Activated CD8-positive, alpha-beta memory T cell treated with anti-CD3 and anti-CD28 coated beads, Interleukin-2, amount 10 ng/mL, durations not matched to agents 7 days and 5 days (primary cell): ENCODE results near the gene TUT7. TPM values are rescaled to one million over a fixed set of nuclear protein-coding genes. Genes with fewer than 3 reads are reported as not detected.
"Not testable (repeated sequence)": the region's sequence is repeated elsewhere in the genome, so short reads cannot be mapped to it uniquely, and the experiment has no call there.

Experiments used
- ATAC-seq: fragments of 150-1000 bp; cut with Tn5 transposase; one replicate; pipeline ENCODE4 v1.10.0; 2021; ENCODE audit warnings: moderate library complexity
- CTCF ChIA-PET: fragments of 350-600 bp; sonication (Branson Sonifier 250); formaldehyde crosslinking; loops from one replicate; lab custom pipeline; 2021; ENCODE audit warnings: antibody characterized with exemption; lab: Charles Lee
- DNase-seq: peaks from one replicate; pipeline ENCODE4 v3.0.0-alpha.2; 2020
- H3K27ac Mint-ChIP-seq: one replicate; pipeline ENCODE4 v1.8.0; 2021; ENCODE audit warnings: mild to moderate bottlenecking, mixed read lengths
- H3K27me3 Mint-ChIP-seq: one replicate; pipeline ENCODE4 v1.8.0; 2021; ENCODE audit warnings: mixed read lengths
- H3K36me3 Mint-ChIP-seq: one replicate; pipeline ENCODE4 v1.8.0; 2021; ENCODE audit warnings: mild to moderate bottlenecking, mixed read lengths
- H3K4me1 Mint-ChIP-seq: one replicate; pipeline ENCODE4 v1.8.0; 2021; ENCODE audit warnings: mixed read lengths
- H3K4me3 Mint-ChIP-seq: one replicate; pipeline ENCODE4 v1.8.0; 2021; ENCODE audit warnings: mild to moderate bottlenecking, moderate library complexity, mixed read lengths
- H3K9me3 Mint-ChIP-seq: one replicate; pipeline ENCODE4 v1.8.0; 2022; ENCODE audit warnings: low read depth, mixed read lengths
- total RNA-seq, 2 experiments: library from RNA; stranded (reverse); gene quantifications; one replicate each; pipeline ENCODE4 v1.2.3, GENCODE V29; 2021

The TUT7 gene
- total RNA-seq, 2 experiments from 2014 or later = 44.9 to 46.7 TPM

DNA sequence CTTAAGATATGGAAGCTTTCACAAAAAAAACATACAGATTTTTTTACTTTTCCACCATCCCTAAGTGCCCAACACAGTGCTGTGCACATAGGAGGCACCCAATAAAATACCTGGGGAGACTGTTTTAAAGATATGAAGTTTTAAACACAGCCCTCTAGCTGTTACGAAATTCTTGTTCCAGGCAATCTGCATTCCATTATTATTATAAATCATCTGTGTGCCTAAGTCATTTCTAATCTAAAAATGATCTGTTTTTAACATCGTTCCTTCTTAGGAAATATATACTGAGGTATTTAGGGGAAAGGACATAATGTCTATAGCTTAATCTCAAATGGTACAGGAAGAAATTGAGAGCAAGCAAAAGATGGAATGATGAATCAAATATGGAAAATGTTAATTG, 39.1 kb downstream of the TUT7 start:
- Mint-ChIP-seq H3K27me3 (no peaks in the 10 kb centered on the region), H3K36me3 (peaks cover 69% of the 10 kb centered on the region), H3K4me3 (no peak overlapping the region), H3K27ac (no peak overlapping the region), H3K9me3 (no peaks in the 10 kb centered on the region), H3K4me1 (peaks cover 19% of the 10 kb centered on the region)
- CTCF ChIA-PET = interaction anchor here (1.0 kb wide), 1 partner anchor 9 kb away, joined by 3 read pairs; no protein-coding TSS in a partner anchor
- ATAC-seq = no peak
- DNase-seq = no peak

DNA sequence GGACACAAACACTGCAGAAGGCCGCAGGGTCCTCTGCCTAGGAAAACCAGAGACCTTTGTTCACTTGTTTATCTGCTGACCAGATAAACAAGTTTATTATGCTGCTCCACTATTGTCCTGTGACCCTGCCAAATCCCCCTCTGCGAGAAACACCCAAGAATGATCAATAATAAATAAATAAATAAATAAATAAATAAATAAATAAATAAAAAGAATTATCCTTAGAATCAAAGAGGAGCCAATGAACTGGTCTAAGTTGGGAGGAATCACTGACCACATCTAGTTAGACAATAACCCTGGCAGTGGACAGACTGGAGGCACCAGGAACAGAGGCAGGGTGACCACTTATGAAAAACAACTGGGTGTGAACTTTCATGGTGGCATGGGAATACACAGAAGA, 41.3 kb downstream of the TUT7 start:
- peak overlapping the region; percentile 40 for H3K27ac Mint-ChIP-seq
- H3K4me1 Mint-ChIP-seq = peaks cover 19% of the 10 kb centered on the region

DNA sequence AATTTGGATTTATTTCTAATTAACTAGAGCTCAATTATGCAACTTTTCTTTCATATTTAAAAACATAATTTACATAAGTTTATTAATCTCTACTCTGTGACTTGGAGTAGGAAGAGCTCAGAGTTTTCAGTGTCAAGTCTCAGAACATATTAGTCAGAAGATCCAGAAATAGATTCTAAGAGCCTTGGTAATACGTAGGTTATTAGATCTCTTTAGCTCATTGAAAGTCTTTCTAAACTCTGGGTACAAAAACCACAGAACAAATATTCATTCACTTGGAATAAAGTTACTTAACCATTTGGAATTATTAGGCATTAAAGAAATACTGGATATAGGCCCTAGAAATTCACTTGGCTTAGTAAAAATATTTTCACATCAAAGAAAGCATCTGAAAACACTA, 45.5 kb downstream of the TUT7 start:
- Mint-ChIP-seq H3K27me3 (no peaks in the 10 kb centered on the region), H3K4me1 (peaks cover 14% of the 10 kb centered on the region), H3K9me3 (no peaks in the 10 kb centered on the region), H3K27ac (no peak overlapping the region), H3K4me3 (no peak overlapping the region), H3K36me3 (peaks cover 64% of the 10 kb centered on the region)
- CTCF ChIA-PET = no interaction called here
- DNase-seq = no peak
- no peak for ATAC-seq

More for the DNA sequence above, 41.3 kb downstream of the TUT7 start:
- H3K9me3 Mint-ChIP-seq, CTCF ChIA-PET, H3K4me3 Mint-ChIP-seq, DNase-seq, H3K27me3 Mint-ChIP-seq, ATAC-seq: not testable (repeated sequence)
- peaks cover 68% of the 10 kb centered on the region for H3K36me3 Mint-ChIP-seq

DNA sequence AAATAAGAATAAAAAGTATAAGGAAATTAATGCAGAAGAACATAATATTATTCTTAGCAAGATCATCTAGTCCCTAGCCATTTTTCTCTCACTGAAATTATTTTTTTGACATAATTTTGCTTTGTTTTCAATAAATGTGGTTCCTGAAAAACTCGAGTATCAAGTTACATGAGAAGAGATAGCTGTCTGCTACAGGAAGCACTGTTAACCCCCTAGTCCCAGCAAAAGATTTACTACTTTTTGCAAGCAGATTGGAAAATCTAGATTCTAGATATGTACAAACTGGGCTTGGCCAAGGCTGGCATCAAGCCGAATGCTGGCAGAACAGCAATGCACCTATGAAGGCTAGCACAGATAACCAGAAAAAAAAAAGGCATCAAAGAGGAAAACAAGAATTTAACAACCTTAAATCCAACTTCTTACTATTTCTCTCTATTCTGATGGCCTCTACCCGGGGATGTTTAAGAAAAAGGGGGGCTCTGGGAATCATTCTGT, 49.9 kb downstream of the TUT7 start:
- Mint-ChIP-seq H3K27me3 (no peaks in the 10 kb centered on the region), H3K9me3 (no peaks in the 10 kb centered on the region), H3K27ac (peak overlapping the region; percentile 59), H3K4me3 (no peak overlapping the region), H3K4me1 (peaks cover 21% of the 10 kb centered on the region), H3K36me3 (peaks cover 60% of the 10 kb centered on the region)
- ATAC-seq = no peak
- CTCF ChIA-PET = no interaction called here
- no peak for DNase-seq

DNA sequence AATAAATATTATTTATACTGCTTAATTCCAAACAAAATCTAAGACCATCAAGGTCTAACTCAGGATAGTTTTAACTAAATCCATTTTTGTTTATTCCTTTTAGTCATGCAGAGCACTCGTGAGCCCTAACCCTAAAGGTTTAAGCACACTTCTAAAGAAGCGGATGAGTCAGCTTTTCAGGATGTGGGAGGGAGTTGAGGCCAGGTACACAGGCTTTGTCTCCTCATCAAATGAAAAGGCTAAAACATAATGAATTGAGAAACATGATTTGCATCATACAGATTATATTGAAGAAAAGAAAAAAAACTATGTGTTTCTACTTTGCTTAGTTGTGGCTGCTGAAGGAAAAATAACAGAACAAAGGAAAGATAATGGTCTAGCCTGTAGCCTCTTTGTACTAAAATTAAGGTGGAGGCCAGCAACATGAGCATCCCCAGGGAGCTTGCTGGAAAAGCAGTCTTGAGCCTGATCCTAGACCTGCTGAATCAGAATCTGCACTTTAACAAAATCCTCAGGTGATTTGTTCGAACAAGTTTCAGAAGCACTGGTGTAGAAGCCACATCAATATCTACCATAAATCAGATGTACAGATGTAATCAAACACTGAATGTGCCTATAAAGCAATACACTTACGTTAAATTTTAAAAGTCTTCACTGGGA, 50.8 kb downstream of the TUT7 start:
- Mint-ChIP-seq H3K36me3 (peaks cover 66% of the 10 kb centered on the region), H3K27ac (peak overlapping the region; percentile 76), H3K27me3 (no peaks in the 10 kb centered on the region), H3K4me3 (no peak overlapping the region), H3K9me3 (no peaks in the 10 kb centered on the region), H3K4me1 (peaks cover 28% of the 10 kb centered on the region)
- DNase-seq (peak; percentile 68), ATAC-seq (peak; percentile 97)
- CTCF ChIA-PET = no interaction called here

DNA sequence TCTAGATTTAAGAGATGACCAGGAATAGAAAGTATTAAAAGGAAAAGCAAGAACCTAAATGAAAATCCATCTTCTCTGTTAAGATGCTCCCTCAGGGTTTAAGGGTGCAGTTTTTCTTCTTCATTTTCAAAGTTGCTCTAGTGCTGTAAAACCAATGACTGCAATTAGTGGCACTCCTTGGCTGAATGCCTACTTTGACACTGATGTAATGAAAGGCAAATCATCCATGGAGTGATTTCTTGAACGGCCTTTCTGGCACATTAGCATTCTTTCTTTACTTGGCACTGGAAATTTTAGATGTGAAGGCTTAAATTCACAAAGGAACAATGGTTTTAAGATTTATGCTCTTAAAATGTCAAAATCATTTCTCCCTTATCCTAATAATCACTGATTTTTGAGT, 52.5 kb downstream of the TUT7 start:
- H3K36me3 Mint-ChIP-seq = peaks cover 69% of the 10 kb centered on the region
- DNase-seq (no peak), ATAC-seq (no peak)
- H3K4me3 Mint-ChIP-seq = no peak overlapping the region
- H3K4me1 Mint-ChIP-seq = peaks cover 31% of the 10 kb centered on the region
- no peak overlapping the region for H3K27ac Mint-ChIP-seq
- CTCF ChIA-PET = no interaction called here
- no peaks in the 10 kb centered on the region for H3K27me3 Mint-ChIP-seq
- H3K9me3 Mint-ChIP-seq = no peaks in the 10 kb centered on the region

DNA sequence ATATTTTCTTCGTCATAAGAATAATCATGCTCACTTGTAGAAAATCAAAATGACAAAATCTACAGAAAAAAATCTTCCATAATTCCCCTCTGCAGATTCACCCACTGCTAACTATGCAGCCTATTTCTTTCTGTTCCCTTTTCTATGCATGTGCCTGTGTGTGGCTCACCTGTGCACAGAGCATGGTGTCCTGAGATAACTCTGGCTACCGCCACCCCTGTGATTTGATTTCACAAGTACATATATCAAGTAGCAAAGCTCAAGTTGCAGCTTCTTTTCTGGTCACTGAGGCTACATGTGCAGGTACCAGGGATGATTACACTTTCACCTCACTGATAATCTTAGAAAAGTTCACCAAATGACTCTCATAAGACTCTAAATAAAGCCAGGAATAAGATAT, 53.5 kb downstream of the TUT7 start:
- H3K36me3 Mint-ChIP-seq = peaks cover 68% of the 10 kb centered on the region
- ATAC-seq (no peak), DNase-seq (no peak)
- H3K27me3 Mint-ChIP-seq = no peaks in the 10 kb centered on the region
- CTCF ChIA-PET = no interaction called here
- H3K27ac Mint-ChIP-seq = no peak overlapping the region
- H3K9me3 Mint-ChIP-seq = no peaks in the 10 kb centered on the region
- H3K4me1 Mint-ChIP-seq = peaks cover 31% of the 10 kb centered on the region
- H3K4me3 Mint-ChIP-seq = no peak overlapping the region

DNA sequence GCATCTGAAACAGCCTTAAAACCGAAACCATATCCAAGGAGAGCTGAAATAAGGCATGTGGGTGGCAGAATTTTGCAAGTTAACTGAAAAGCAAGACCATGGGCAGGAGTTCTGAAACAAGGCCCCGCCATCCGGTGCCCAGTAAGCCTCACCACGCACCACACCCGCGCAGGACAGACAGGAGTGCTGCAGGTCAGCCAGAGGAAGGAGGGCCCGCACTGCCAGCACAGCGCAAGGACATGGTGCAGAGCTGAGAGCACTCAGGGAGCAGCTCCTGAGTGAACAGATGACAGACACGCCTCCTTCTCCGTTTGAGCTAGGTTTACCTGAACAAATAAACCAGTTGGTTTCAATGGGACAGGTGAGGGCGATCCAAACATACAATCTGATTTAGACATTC, 55.3 kb downstream of the TUT7 start:
- peak overlapping the region; percentile 20 for H3K4me3 Mint-ChIP-seq
- DNase-seq (no peak), ATAC-seq (no peak)
- peaks cover 26% of the 10 kb centered on the region for H3K4me1 Mint-ChIP-seq
- peak overlapping the region; percentile 25 for H3K27ac Mint-ChIP-seq
- no peaks in the 10 kb centered on the region for H3K27me3 Mint-ChIP-seq
- H3K9me3 Mint-ChIP-seq = no peaks in the 10 kb centered on the region
- H3K36me3 Mint-ChIP-seq = peaks cover 64% of the 10 kb centered on the region
- CTCF ChIA-PET = interaction anchor here (1.1 kb wide), 1 partner anchor 17 kb away, joined by 3 read pairs; the partner anchor contains the start of gene ISCA1

DNA sequence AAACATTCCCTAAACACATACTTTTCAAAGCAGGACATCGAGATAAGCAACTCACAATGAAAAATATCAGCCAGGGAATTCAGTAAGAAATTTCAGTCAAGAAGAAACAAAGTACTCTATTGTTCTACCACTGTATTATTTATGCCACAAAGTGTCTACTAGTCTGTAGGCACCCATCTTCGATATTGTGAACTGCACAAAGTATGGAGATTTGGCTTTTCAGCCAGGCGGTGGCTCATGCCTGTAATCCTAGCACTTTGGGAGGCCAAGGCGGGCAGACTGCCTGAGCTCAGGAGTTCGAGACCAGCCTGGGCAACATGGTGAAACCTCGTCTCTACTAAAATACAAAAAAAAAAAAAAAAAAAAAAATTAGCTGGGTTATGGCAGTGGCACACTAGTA, 63.9 kb downstream of the TUT7 start:
- H3K27me3 Mint-ChIP-seq, CTCF ChIA-PET, H3K27ac Mint-ChIP-seq, H3K9me3 Mint-ChIP-seq, H3K4me1 Mint-ChIP-seq, H3K4me3 Mint-ChIP-seq, ATAC-seq, DNase-seq: not testable (repeated sequence)
- peaks cover 18% of the 10 kb centered on the region for H3K36me3 Mint-ChIP-seq

DNA sequence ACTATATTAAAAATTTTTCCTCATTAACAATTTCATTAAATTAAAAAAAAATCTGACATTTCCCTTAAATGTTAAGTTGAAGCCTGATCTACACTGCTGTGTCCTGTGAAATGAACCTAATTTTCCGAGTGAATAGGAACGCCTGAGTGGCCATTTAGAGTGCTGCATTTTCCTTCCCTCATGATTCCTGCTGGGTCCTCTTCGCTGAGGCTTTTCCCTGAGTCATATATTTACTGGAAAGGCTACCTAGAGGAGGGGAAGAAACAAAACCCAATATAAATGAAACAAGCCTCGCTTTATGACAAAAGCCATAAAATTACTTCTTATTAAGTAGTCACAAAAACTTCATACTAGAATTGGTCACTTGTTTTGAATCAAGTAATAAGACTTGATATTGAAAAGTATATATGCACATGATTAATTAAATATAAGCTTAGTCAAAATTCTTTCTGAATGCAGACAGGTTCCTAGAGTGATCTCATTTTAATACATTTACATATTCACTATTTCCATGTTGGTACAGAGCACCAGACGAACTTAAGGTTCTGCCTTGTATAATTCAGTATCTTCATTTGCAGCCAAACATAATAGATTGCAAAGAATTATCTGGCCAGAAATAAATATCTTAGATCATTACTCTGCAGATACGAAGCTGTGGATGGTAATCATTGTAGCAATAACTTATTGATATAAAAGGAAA, 65.6 kb downstream of the TUT7 start:
- ATAC-seq = no peak
- peaks cover 6% of the 10 kb centered on the region for H3K4me1 Mint-ChIP-seq
- H3K27me3 Mint-ChIP-seq = no peaks in the 10 kb centered on the region
- CTCF ChIA-PET = no interaction called here
- H3K27ac Mint-ChIP-seq = no peak overlapping the region
- peaks cover 13% of the 10 kb centered on the region for H3K36me3 Mint-ChIP-seq
- no peaks in the 10 kb centered on the region for H3K9me3 Mint-ChIP-seq
- no peak for DNase-seq
- no peak overlapping the region for H3K4me3 Mint-ChIP-seq

DNA sequence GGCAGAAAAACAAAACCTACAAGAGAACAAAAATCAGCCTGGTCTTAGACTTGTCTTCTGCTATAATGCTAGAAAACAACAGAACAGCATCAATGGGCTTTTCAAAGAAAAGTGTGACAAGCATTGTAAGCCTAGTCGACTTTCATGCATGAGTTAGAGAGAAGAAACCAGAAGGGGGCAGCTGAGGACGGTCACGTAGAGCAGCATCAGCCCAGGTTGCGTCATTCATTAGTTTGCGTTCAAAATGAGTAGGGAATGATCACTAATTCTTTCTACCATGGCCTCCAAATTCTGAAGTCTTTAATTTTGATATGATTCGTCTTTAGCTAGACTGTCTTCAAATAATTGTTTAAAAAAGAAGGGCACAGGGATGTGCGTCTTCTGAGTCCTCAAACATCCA, 67.2 kb downstream of the TUT7 start:
- H3K27ac Mint-ChIP-seq = no peak overlapping the region
- H3K9me3 Mint-ChIP-seq = no peaks in the 10 kb centered on the region
- no peak overlapping the region for H3K4me3 Mint-ChIP-seq
- H3K27me3 Mint-ChIP-seq = no peaks in the 10 kb centered on the region
- DNase-seq (no peak), ATAC-seq (no peak)
- CTCF ChIA-PET = no interaction called here
- peaks cover 15% of the 10 kb centered on the region for H3K4me1 Mint-ChIP-seq
- peaks cover 9% of the 10 kb centered on the region for H3K36me3 Mint-ChIP-seq

DNA sequence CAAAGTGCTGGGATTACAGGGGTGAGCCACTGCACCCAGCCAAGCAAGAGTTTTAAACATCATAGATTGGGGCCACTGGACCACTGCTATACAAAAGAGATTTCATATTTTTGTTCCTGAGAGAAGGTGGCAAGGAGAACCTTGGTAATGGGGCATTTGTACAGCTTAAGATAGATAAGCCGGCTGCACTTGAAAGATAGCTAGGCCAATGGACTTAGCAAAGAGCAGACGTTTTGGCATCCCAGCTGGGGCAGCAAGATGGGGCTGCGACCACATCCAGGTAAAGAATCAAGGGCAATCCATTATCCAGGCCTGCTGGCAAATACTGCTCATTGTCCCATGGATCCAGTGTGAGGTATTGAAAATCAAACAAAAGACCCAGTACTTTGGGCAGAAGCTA, 67.9 kb downstream of the TUT7 start:
- H3K4me3 Mint-ChIP-seq = no peak overlapping the region
- H3K9me3 Mint-ChIP-seq = no peaks in the 10 kb centered on the region
- CTCF ChIA-PET = no interaction called here
- no peak overlapping the region for H3K27ac Mint-ChIP-seq
- peaks cover 18% of the 10 kb centered on the region for H3K4me1 Mint-ChIP-seq
- H3K36me3 Mint-ChIP-seq = peaks cover 8% of the 10 kb centered on the region
- ATAC-seq (no peak), DNase-seq (no peak)
- no peaks in the 10 kb centered on the region for H3K27me3 Mint-ChIP-seq

DNA sequence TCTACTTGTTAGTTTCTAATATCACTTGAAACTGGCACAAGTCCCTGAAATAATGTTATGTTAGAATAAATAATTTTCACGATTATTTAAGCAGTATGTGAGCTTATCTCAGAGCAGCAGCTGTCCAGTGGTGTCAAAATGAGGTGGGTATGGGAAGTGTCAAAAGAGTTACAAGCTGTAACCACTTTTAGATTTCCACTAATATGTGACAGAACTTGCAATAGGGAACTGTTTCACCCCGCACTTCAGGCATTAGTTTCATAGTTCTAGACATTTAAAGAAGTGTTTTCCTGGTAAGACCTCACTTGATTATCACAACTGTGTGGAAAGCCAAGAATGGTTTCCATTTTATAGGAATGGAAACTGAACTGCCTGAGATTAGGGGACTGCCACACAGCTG, 68.9 kb downstream of the TUT7 start:
- Mint-ChIP-seq H3K27me3 (no peaks in the 10 kb centered on the region), H3K27ac (no peak overlapping the region), H3K4me1 (peaks cover 26% of the 10 kb centered on the region), H3K36me3 (peaks cover 8% of the 10 kb centered on the region), H3K9me3 (no peaks in the 10 kb centered on the region), H3K4me3 (no peak overlapping the region)
- DNase-seq (no peak), ATAC-seq (no peak)
- CTCF ChIA-PET = no interaction called here
